MM.1S (cell line): Measurements from ENCODE around the gene THAP10.

Source experiments
- CTCF ChIP-seq: fragments of 300-600 bp; sonication (generic); IDR thresholded peaks from 2 replicates; pipeline ENCODE4 v1.5.1; 2016; ENCODE audit warnings: antibody characterized with exemption, low read length, mixed read lengths
- EZH2 ChIP-seq: fragments of 300-600 bp; sonication (generic); optimal IDR thresholded peaks from 2 replicates; pipeline ENCODE3; 2017; ENCODE audit warnings: low read depth, mild to moderate bottlenecking, antibody characterized with exemption, low read length, mixed read lengths
- EZH2phosphoT487 ChIP-seq: fragments of 300-600 bp; sonication (generic); IDR thresholded peaks from 2 replicates; pipeline ENCODE4 v1.6.1; 2018; ENCODE audit warnings: antibody characterized with exemption, low read length

DNA sequence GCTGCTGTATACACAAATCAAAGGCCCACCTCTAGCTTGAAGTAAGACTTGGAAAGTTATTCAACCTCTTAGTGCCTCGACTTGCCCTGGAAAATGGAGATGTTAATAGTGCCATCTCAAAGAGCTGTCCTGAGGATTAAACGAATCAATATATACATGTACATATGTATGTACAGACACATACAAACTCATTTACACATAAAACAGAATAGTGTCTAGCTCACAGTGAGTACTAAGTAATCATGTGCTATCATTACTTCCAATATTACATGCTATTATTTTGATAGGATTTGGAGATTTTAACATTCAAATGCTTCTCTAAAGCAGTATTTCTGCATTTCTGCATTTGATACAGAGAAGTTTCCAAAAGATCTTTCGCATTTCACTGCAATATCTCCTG lies 58.8 kb downstream of the THAP10 start:
- TF ChIP-seq CTCF: no peak
- no peak for TF ChIP-seq EZH2phosphoT487
- TF ChIP-seq EZH2: no peak
